Regular cardiac myocyte (primary cell): ENCODE results near the gene CDY1B. TPM values are rescaled to one million over a fixed set of nuclear protein-coding genes. Genes with fewer than 3 reads are reported as not detected.

Source experiments
- total RNA-seq: library from RNA; depleted of rRNA; stranded (reverse); fragments of >200 nt; gene quantifications from 2 replicates; pipeline ENCODE4 v1.2.3, GENCODE V29; 2014

Gene CDY1B
- total RNA-seq = not detected in 2 replicates

GRCh38 chrY:24047919-24048318, at the start of gene CDY1B:
TSS of gene CDY1B (minus strand) at chrY:24048019. CDS start at chrY:24047688, 331 bp downstream.

